H1 (cell line): ENCODE data around the gene ELF4. TPM values are rescaled to one million over a fixed set of nuclear protein-coding genes. Genes with fewer than 3 reads are reported as not detected.

ENCODE experiments used
- ASH2L ChIP-seq: fragments of 200-600, 300-600 bp; sonication (generic); IDR thresholded peaks from one replicate; pipeline ENCODE4 v1.7.1; 2017; ENCODE audit warnings: low read length
- CREB1 ChIP-seq: IDR thresholded peaks from 2 replicates; pipeline ENCODE4 v1.6.1; 2012; ENCODE audit warnings: inconsistent platforms
- GABPA ChIP-seq: IDR thresholded peaks from 2 replicates; pipeline ENCODE4 v1.6.1; 2011; ENCODE audit warnings: mild to moderate bottlenecking, low read length, moderate library complexity, borderline replicate concordance; ENCODE audit not compliant: insufficient read depth
- GTF2F1 ChIP-seq: IDR thresholded peaks from 2 replicates; pipeline ENCODE4 v1.6.1; 2012; ENCODE audit warnings: low read depth, low read length, improper control_type of control experiment, borderline replicate concordance
- POU5F1 ChIP-seq: IDR thresholded peaks from 2 replicates; pipeline ENCODE4 v1.6.1; 2011; ENCODE audit warnings: low read depth, mild to moderate bottlenecking, low read length, moderate library complexity
- TAF7 ChIP-seq: optimal IDR thresholded peaks from 2 replicates; pipeline ENCODE3; 2011; ENCODE audit warnings: low read depth, mild to moderate bottlenecking, inconsistent platforms, low read length, moderate library complexity, borderline replicate concordance
- polyA plus RNA-seq, 7 experiments: library from polyadenylated mRNA; depleted of rRNA in 3 of 7; stranded (reverse) in 5 of 7; unstranded in 2 of 7; fragments of >200 nt in 5 of 7; fragments of 200-250 nt in 2 of 7; gene quantifications; 1 replicate in 5 of 7; 2 replicates in 1 of 7; 4 replicates in 1 of 7; pipeline versions ENCODE4 v1.2.1 to v1.2.3, GENCODE V29; 2011 to 2013; ENCODE audit warnings: missing spikeins in 2 of 7, mixed read lengths in 2 of 7
- total RNA-seq: library from RNA; stranded (reverse); fragmentation: NEBNext Ultra II Directional; extraction: Animal tissue kit (Norgen Biotek cat#: 25700); gene quantifications from 2 replicates; pipeline ENCODE4 v1.2.1, GENCODE V29; 2021

The ELF4 gene
- total and polyA plus RNA-seq, 2 of the 8 experiments (the other 6 are each of a cell fraction or from before 2014, with no cell fraction given) = 1.8 to 2.0 TPM

DNA sequence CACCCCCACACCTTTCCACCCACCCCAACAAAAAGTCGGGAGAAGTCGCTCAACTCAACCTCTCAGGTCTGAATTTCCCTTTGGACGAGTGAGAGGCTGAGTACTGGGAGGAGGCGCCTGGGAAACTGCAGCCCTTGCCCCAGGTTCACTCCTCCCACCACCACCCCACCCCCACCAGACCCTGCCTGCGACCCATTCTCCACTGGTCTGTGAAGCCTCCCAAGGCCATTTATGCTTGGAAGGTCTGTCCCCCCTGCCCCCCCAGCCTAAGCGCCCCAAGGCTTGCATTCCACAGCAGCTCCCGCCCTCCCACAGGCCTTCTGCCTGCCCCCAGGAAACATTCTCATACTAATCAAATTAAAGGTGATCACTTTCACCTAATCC lies 27.2 kb downstream of the ELF4 start (continued):
- TF ChIP-seq CREB1 (no peak), POU5F1 (no peak), GTF2F1 (no peak), GABPA (no peak), TAF7 (no peak), ASH2L (no peak)
- TF ChIP-seq, all 59 proteins: peak for 0
